Superior temporal gyrus (tissue), 1 donor: ENCODE data around the gene PIP5KL1.

ENCODE experiments used
- DNase-seq: peaks from one replicate; pipeline ENCODE4 v3.0.0-alpha.2; 2016; ENCODE audit errors: extremely low spot score

Gene PIP5KL1

GRCh38 chr9:127968700-127969383 lies 38.3 kb upstream of the PIP5KL1 start:
- peak; percentile 71 for DNase-seq

DNA sequence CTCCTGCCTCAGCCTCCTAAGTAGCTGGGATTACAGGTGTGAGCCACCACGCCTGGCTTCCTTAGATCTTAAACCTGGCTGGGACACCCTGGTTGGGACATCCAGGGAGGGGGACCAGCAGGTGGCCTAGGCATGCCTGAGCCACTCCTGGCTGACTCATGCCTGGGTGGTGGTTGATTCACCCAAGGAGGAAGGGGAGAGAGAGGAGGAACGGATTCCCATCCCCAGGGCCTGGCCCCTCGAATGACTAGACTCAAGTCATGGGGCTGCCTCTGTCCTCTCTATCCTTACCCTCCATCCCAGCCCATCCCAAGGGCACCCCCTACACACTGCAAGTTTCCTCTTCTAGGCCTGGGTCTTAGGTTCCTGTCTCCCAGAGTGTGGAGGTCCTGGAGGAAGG lies 37.5 kb upstream of the PIP5KL1 start:
- DNase-seq, result no peak

DNA sequence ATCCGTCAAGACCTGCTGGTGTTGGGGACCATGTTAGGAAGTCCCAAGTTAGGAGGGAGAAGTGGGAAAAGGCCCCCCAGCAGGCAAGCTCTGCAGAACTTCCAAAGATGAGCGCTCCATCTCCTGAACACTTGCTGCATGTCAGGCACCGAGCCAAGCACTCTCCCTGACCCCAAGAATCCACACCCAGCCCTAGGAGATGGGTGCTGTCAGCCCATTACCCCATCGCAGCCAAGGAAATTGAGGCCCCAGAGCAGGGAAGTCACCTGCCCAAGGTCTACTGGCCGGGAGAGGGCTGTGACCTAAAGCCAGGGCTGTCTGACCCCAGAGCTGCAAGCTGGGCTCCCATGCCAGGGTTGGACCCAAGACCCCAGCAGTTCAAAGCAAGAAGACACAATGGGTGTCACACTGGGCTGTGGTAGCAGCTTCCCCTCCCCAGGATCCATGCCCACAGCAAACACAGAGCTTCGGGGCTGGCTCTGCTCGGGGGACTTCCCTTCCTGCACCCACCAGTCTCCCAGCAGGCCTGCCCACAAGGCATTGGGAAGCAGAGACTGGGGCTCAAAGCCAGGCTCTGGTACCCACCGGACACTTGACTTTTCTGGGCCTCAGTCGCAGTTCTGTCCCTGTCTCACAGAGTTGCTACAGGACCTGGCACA lies 36.7 kb upstream of the PIP5KL1 start:
- peak; percentile 13 for DNase-seq

GRCh38 chr9:127966416-127967150 lies 36.0 kb upstream of the PIP5KL1 start:
- peak; percentile 26 for DNase-seq

GRCh38 chr9:127965953-127966352 lies 35.4 kb upstream of the PIP5KL1 start:
- no peak for DNase-seq

DNA sequence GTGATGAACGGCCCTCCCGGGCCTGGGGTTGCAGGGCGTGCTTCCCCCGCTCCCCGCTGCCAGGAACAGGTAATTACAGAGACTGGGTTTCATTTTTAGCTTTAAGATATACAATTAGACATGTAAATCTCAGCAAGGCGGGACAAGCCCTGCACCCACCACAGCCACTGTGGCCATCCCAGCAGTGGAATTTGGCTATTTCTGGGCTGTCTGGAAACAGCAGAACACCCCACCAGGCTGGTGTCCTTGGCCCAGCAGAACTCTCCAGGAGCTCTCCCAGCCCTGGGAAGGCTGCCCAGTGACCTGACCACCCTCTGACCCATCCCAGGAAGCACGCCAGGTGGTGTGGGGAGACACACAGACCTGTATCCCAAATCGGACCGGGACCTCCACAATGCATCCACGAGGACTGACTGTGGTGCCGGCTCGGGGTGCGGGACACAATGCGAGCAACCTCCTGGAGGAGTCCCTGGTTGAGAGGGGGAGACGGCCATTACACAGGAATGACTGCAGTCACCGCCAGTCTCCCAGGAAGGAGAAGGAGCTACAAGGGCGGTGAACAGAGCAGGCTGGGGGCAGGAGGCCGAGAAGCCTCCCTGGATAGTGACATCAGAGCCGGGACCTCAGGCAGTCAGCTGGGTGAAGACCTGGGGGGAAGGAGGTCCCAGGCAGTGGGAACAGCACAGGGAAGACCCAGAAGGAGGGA lies 32.9 kb upstream of the PIP5KL1 start:
- no peak for DNase-seq

DNA sequence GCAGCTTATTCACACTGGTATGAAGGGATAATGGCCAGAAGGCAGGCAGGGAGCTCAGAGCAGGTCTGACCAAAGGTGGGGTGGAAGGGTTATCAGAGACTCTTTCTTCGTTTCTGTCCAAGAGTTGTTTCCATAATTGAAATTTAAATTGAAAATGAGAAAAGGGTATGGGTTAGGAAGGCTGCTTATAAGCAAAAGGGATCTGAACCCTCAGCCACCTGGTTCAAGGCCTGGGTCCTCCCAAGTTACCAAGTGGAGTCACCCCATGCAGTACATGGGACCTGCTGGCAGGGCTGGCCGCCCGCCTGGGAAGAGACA lies 32.4 kb upstream of the PIP5KL1 start:
- DNase-seq, result no peak

GRCh38 chr9:127962278-127962677 lies 31.7 kb upstream of the PIP5KL1 start:
- no peak for DNase-seq

GRCh38 chr9:127961613-127962155 lies 31.1 kb upstream of the PIP5KL1 start:
- no peak for DNase-seq

DNA sequence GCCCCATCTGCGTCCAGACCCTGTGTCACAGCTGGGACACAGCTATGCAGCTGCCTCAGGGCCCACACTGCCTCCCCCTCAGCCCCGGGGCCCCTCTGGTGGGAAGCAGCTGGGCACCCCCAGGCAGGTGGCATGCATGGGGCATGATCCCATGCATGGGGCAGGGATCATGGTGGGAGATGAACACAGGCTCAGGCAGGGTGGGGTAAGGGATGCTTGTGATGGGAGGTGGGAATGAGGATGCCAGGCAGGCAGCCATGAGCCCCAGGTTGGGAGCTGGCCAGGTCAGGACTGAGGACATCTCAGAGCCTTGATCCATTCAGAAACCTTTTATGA lies 30.5 kb upstream of the PIP5KL1 start:
- no peak for DNase-seq

GRCh38 chr9:127960410-127961154 lies 30.0 kb upstream of the PIP5KL1 start:
- no peak for DNase-seq

GRCh38 chr9:127959841-127960409 lies 29.3 kb upstream of the PIP5KL1 start:
- no peak for DNase-seq

DNA sequence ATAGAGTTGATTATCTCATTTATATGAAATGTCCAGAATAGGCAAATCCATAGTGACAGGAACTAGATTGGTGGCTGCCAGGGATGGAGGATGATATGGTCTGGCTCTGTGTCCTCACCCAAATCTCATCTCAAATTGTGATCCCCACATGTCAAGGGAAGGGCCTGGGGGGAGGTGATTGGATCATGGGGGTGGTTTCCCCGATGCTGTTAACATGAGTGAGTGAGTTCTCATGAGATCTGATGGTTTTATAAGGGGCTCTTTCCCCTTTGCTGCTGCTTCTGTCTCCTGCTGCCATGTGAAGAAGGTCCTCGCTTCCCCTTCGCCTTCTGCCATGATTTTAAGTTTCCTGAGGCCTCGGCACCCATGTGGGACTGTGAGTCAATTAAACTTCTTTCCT lies 28.8 kb upstream of the PIP5KL1 start:
- no peak for DNase-seq

GRCh38 chr9:127958728-127959127 lies 28.2 kb upstream of the PIP5KL1 start:
- DNase-seq, result no peak

DNA sequence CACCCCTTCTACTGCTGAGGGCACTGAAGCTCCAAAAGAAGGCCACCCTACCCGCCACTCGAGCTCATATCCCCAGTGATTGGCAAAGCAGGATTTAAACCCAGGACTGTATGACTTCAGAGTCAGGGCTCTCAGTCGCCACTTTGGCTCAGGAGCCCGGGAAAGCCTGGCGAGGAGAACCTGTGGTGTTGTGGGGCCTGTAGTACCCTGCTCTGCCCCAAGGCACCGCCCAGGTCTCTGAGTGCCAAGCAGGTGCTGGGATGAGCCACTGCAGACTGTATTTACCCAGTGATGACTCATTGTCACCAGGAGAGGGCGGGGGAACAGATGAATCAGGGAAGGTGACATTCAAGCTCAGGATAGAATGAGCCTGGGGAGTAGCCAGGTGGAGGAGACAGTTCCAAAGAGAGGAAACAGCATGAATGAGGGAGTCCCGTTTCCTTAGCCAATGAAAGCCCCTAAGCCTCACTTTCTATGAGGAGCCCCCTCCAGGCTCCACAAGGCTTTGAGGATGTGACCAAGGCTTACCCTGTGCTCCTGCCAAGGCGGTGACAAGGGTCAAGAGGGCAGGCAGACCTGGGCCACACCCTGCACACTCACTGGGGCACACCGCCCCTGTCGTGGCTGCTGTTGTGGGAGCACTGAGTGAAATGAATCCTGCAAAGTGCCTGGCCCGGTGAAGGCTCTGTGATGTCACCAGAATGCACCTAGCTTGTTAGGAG lies 24.9 kb upstream of the PIP5KL1 start:
- DNase-seq, result peak; percentile 80

DNA sequence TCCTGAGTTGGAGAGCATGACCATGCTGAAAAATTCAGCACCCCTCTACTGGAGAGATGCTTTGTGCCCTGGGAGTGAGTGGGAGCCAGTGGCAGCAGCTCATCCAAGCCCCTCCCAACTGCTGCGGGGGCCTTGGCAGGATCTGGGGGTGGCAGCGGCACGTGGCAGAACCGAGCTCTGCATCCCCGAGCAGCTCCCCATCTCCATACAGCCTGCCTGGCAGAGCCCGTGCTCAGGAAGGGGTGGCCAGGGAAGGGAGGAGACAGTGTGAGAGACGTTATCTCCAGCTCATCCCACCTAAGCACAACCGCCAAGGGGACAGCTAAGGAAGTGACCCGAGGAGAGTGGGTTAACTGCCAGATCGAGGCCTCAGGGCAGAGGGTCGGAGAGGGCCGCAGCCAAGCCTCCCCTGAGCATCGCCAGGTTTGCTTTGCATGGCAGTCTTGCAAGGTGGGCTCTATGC lies 24.3 kb upstream of the PIP5KL1 start:
- peak; percentile 72 for DNase-seq

- DNase-seq, result no peak
Measured at GRCh38 chr9:127953768-127954505, 23.4 kb upstream of the PIP5KL1 start.

- DNase-seq, result no peak
Measured at GRCh38 chr9:127953154-127953553, 22.6 kb upstream of the PIP5KL1 start.

DNA sequence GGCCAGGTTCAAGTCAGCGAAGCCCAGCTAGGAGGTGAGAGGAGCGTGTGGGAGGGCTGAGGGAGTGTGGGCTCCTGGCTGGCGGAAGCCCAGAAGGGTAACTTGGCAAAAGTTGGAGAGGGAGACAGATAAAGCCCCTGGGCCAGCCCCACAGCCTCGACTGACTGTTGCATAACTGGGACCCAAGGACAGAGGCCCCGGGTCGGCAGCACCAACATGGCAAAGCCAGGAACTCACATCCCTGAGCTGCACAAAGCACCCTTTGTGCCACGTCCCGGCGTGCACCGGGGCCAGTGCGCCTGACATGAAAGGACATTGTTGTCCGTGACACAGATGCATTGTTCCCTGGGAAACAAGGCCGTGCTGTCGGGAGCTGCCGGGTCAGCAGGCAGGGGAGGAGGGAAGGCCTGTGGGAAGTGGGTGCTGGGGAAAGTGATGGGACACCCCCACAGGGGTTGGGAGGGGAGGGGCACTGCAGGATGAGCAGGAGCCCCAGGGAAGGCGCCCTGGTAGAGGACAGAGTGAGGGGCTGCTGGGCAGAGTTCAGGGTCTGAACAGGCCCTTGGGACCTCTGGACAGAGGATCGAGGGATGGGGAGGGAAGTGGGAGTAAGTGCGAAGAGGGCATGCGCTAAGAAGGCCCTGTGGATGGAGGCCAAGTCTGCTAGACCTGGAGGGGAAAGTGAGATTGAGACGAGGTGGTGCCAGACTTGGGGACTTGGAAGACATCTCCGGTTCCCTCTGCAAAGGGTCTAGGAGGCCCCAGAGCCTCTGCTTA lies 20.1 kb upstream of the PIP5KL1 start:
- DNase-seq, result peak; percentile 99
